ENCODE data around the gene PRKAR2A.
"Not testable (repeated sequence)": the region's sequence is repeated elsewhere in the genome, so short reads cannot be mapped to it uniquely, and the experiment has no call there.

Gene PRKAR2A

GRCh38 chr3:48734541-48734940 lies 113.1 kb downstream of the PRKAR2A start:
- FAIRE-seq; DNase-seq (ENCODE audit: low spot score): not testable (repeated sequence)

- DNase-seq (ENCODE audit: low spot score); FAIRE-seq: not testable (repeated sequence)
Measured at GRCh38 chr3:48733752-48734518, 113.7 kb downstream of the PRKAR2A start.

GRCh38 chr3:48727511-48727910 lies 120.2 kb downstream of the PRKAR2A start:
- DNase-seq (ENCODE audit: low spot score) (no peak), FAIRE-seq (no peak)

- not testable (repeated sequence) for FAIRE-seq; DNase-seq (ENCODE audit: low spot score)
Measured at GRCh38 chr3:48725185-48725855, 122.4 kb downstream of the PRKAR2A start.

GRCh38 chr3:48723725-48724124 lies 123.9 kb downstream of the PRKAR2A start:
- no peak for FAIRE-seq
- no peak for DNase-seq (ENCODE audit: low spot score)

GRCh38 chr3:48723293-48723692 lies 124.4 kb downstream of the PRKAR2A start:
- not testable (repeated sequence) for DNase-seq (ENCODE audit: low spot score); FAIRE-seq

- FAIRE-seq (peak; percentile 71), DNase-seq (ENCODE audit: low spot score) (peak; percentile 99)
Measured at GRCh38 chr3:48716982-48717746, 130.5 kb downstream of the PRKAR2A start, which contains the start of gene IP6K2. TSS of gene IP6K2 (minus strand) at chr3:48717221. CDS start at chr3:48695291, 21,930 bp downstream.

GRCh38 chr3:48716508-48716981 lies 131.1 kb downstream of the PRKAR2A start:
- FAIRE-seq (no peak), DNase-seq (ENCODE audit: low spot score) (no peak)

- peak; percentile 18 for DNase-seq (ENCODE audit: low spot score)
- FAIRE-seq, result no peak
Measured at GRCh38 chr3:48715174-48715800, 132.4 kb downstream of the PRKAR2A start.

GRCh38 chr3:48711727-48712126 lies 135.9 kb downstream of the PRKAR2A start:
- no peak for DNase-seq (ENCODE audit: low spot score)
- no peak for FAIRE-seq

- DNase-seq (ENCODE audit: low spot score) (no peak), FAIRE-seq (peak; percentile 20)
Measured at GRCh38 chr3:48709051-48709461, 138.6 kb downstream of the PRKAR2A start.

- FAIRE-seq, result no peak
- DNase-seq (ENCODE audit: low spot score), result no peak
Measured at GRCh38 chr3:48708481-48708889, 139.2 kb downstream of the PRKAR2A start.

GRCh38 chr3:48707157-48707556 lies 140.5 kb downstream of the PRKAR2A start:
- no peak for DNase-seq (ENCODE audit: low spot score)
- FAIRE-seq, result no peak

- FAIRE-seq (no peak), DNase-seq (ENCODE audit: low spot score) (no peak)
Measured at GRCh38 chr3:48702320-48702920, 145.3 kb downstream of the PRKAR2A start.

GRCh38 chr3:48700731-48701405 lies 146.8 kb downstream of the PRKAR2A start:
- DNase-seq (ENCODE audit: low spot score), result no peak
- FAIRE-seq, result no peak

GRCh38 chr3:48698891-48699290 lies 148.8 kb downstream of the PRKAR2A start:
- no peak for DNase-seq (ENCODE audit: low spot score)
- FAIRE-seq, result no peak

- no peak for FAIRE-seq
Measured at GRCh38 chr3:48697952-48698351, 149.7 kb downstream of the PRKAR2A start.

GRCh38 chr3:48696601-48697000 lies 151.1 kb downstream of the PRKAR2A start:
- FAIRE-seq (no peak), DNase-seq (ENCODE audit: low spot score) (no peak)

More at GRCh38 chr3:48697952-48698351, 149.7 kb downstream of the PRKAR2A start:
- no peak for DNase-seq (ENCODE audit: low spot score)

Data from urothelium cell line (cell line).